Liver (tissue), 3 donors: ENCODE results near the gene PAK1IP1.

Experiments used
- RAD21 ChIP-seq, 2 donors: IDR thresholded peaks; 2 replicates each; pipeline ENCODE4 v1.6.1; 2016; ENCODE audit warnings: antibody characterized with exemption in 2 of 2, mild to moderate bottlenecking in 2 of 2
- RXRA ChIP-seq, 2 donors: IDR thresholded peaks; 2 replicates each; pipeline ENCODE4 v1.6.1; 2017 to 2018; ENCODE audit warnings: antibody characterized with exemption in 2 of 2, mild to moderate bottlenecking in 1 of 2
- TF ChIP-seq, protein P1 (sequence below): fragments of 150-350 bp; IDR thresholded peaks from 2 replicates; pipeline ENCODE4 v1.5.1; 2017; ENCODE audit warnings: improper control_type of control experiment, low read depth, low read length; ENCODE audit not compliant: missing input control
- TF ChIP-seq, protein P2 (sequence below): IDR thresholded peaks from 2 replicates; pipeline ENCODE4 v1.6.1; 2016; ENCODE audit warnings: antibody characterized with exemption
- donor health status: healthy.
- donor health status: healthy.

DNA sequence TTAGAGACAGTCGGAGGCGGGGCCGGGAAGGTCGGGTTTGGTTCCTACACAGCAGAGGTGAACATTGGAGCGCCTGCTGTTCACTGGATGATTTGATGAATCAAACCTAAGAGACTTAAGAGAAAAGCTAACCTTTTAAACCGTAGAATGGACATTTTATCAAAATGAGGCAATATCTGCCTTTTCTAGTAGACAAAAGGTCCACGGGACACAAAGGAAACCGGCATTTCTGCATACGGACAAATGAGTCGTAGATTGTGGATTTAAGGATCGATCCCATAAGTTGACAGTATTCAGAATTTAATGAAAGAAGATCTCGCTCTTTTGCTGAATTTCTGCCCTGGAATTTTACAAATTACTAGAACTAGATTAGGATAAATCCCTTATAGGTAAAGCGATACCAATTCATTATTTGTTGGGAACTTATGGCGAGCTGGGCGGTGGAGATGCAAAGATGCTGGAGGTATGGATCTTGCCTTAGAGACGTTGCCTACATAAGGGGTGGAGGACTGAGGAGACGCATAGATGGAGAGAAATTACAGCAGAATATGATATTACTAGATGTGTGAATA is 400 bp downstream of the PAK1IP1 start:
- TF ChIP-seq, protein P1, sequence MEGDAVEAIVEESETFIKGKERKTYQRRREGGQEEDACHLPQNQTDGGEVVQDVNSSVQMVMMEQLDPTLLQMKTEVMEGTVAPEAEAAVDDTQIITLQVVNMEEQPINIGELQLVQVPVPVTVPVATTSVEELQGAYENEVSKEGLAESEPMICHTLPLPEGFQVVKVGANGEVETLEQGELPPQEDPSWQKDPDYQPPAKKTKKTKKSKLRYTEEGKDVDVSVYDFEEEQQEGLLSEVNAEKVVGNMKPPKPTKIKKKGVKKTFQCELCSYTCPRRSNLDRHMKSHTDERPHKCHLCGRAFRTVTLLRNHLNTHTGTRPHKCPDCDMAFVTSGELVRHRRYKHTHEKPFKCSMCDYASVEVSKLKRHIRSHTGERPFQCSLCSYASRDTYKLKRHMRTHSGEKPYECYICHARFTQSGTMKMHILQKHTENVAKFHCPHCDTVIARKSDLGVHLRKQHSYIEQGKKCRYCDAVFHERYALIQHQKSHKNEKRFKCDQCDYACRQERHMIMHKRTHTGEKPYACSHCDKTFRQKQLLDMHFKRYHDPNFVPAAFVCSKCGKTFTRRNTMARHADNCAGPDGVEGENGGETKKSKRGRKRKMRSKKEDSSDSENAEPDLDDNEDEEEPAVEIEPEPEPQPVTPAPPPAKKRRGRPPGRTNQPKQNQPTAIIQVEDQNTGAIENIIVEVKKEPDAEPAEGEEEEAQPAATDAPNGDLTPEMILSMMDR, result no peak
- TF ChIP-seq RAD21 (IDR thresholded peaks at IDR 0.05) (no peak), RXRA (IDR thresholded peaks at IDR 0.05) (no peak)
- TF ChIP-seq, protein P2, sequence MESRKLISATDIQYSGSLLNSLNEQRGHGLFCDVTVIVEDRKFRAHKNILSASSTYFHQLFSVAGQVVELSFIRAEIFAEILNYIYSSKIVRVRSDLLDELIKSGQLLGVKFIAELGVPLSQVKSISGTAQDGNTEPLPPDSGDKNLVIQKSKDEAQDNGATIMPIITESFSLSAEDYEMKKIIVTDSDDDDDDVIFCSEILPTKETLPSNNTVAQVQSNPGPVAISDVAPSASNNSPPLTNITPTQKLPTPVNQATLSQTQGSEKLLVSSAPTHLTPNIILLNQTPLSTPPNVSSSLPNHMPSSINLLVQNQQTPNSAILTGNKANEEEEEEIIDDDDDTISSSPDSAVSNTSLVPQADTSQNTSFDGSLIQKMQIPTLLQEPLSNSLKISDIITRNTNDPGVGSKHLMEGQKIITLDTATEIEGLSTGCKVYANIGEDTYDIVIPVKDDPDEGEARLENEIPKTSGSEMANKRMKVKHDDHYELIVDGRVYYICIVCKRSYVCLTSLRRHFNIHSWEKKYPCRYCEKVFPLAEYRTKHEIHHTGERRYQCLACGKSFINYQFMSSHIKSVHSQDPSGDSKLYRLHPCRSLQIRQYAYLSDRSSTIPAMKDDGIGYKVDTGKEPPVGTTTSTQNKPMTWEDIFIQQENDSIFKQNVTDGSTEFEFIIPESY, result no peak
